Neural progenitor cell (in vitro differentiated cells): ENCODE data around the gene ADGB. TPM values are rescaled to one million over a fixed set of nuclear protein-coding genes. Genes with fewer than 3 reads are reported as not detected.

ENCODE experiments used
- small RNA-seq: library from RNA; depleted of rRNA; stranded (forward); fragments of <200 nt; gene quantifications from one replicate; pipeline ENCODE3, GENCODE V24; 2015
- total RNA-seq: library from RNA; depleted of rRNA; stranded (reverse); fragments of >200 nt; gene quantifications from 2 replicates; pipeline ENCODE4 v1.2.3, GENCODE V29; 2015; ENCODE audit warnings: low replicate concordance

ADGB gene
- total RNA-seq, 1 donor from 2014 or later: not detected

Small RNAs within 50 kb of the gene (small RNA-seq; reads per million reads assigned to genes)
- not detected for gene RNU6-906P

Other genes starting within 250 kb of the ADGB start
- gene RAB32, start 55.1 kb upstream of the ADGB start, total RNA-seq: 4.3 and 6.6 TPM in 2 replicates